HG03558 (cell line): ENCODE data around the gene CELF2.

Experiments
- ATAC-seq: cut with Tn5 transposase; IDR thresholded peaks from one replicate; pipeline ENCODE4 v1.9.1; 2021; ENCODE audit warnings: moderate number of reproducible peaks; ENCODE audit not compliant: unreplicated experiment; ENCODE audit errors: extremely low read depth

Gene CELF2

DNA sequence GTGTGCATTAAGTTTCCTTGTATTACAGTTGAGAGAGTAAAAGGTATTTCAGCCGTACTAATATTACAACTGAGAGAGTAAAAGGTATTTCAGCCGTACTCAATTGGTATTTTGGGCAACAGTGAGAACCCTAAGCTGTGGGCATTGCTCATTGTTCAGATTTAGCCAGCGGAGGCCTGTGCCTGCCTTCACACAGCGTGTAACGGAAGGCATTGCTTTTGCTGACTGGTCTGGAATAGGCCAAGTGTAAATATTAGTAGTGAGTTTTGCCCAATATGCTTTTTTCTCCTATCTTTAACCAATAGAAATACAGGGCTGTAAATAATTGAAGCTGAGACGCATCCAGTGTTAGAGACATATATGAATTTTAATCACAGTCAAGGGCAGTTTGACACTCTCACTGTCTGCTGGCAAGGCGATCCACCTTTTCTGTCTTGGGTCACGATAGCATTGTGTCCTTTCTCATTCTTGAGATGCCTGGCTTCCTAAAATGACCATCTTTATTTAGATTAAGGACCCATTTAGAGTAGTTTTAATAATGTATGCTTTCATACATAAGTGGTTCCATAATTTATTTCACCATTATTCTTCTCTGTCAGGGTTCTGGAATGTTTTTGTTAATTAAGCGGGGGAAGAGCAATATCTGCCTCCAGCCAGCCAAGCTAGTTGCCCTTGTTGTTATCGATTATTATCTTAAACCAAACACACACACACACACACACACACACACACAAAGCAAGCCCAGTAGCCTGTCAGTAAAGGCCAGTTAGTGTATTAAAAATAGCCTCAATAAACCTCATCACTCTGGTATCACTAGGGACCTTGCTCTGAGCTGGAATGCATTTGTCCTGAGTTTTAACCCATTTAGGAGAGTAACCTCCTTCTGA, 130.7 kb downstream of the CELF2 start:
- no peak for ATAC-seq

- no peak for ATAC-seq
Measured at GRCh38 chr10:11149807-11150141, 132.1 kb downstream of the CELF2 start.

DNA sequence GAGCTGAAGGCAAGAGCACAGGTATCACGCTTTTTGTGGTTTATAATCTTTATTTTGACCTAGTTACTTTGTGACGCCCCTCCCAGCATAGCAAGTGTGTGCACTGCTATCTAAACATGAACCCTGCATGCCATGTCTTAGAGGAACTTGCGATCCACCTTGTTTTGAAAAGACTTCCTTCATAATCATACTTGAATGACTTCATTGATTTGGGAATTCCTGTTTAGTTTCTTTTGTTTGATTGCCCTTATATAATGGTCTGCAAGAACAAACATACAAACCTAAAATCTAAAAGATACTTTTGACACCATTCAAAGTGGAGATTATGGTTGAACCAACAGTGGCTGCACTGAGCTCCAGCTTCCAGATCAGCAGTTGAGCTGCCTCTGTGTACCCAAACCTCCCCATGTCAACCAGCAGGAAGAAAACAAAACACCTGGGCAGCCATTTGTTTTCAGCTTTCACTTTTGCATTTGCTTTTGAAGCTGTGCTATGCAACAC, 132.6 kb downstream of the CELF2 start:
- ATAC-seq: no peak

GRCh38 chr10:11150879-11151415, 133.3 kb downstream of the CELF2 start:
- no peak for ATAC-seq

- no peak for ATAC-seq
Measured at GRCh38 chr10:11152801-11153200, 135.1 kb downstream of the CELF2 start.

DNA sequence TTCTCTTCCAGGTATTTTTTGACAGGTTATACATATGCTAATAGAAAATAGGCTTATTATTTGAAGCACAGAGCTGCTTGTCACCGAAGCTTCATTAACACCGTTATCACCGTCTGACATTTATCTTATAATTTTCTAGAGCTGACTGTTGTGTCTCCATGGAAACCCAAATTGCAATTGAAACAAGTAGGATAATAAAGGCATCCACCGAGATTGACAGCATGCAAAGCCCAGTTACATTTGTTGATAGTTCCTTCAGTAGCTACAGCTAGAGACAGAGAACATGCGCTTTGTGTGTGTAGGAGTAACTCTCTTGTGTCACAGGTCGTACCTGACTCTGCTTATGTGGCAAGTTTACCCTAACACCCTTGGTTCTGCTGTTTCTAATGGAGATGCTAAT, 135.6 kb downstream of the CELF2 start:
- ATAC-seq: no peak

DNA sequence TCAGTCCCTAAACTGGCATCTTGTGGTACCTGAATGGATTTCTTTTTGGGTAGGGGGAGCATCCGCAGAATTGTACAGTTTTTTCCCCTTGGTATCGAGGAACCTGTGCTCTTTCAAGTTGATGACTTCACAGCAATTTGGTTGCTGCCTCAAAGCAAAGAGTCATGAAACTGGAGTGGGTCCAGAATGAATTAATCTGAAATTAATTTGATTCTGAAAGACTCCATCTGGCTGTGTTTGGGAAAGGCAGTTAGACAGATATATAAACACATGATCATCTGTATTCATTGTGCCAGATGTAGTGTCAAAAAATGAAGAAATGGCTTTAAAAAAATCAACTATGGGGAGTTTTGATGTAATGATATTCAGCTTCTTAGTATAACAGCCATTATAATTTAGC, 136.1 kb downstream of the CELF2 start:
- no peak for ATAC-seq

GRCh38 chr10:11154333-11154732, 136.7 kb downstream of the CELF2 start:
- no peak for ATAC-seq

GRCh38 chr10:11154849-11155498, 137.3 kb downstream of the CELF2 start:
- ATAC-seq: no peak

DNA sequence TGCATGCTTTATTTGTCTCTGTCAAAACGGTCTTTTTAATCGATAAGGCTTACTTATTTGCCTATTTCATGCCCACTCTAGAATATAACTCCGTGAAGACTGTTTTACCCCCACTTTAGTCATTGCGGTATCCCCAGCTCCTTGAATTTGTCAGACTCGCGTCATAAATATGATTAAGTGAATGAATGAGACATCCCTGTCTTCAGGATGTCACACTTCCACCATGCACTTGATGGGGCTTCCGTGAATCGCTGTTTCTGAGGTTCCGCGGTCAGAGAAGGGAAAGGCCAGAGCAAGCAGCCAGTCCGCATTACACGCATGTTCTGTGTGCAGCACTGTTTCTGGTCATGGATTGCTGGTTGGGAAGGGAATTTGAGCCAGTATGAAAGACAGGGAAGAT, 138.8 kb downstream of the CELF2 start:
- no peak for ATAC-seq

- ATAC-seq: no peak
Measured at GRCh38 chr10:11157292-11158076, 139.8 kb downstream of the CELF2 start.

DNA sequence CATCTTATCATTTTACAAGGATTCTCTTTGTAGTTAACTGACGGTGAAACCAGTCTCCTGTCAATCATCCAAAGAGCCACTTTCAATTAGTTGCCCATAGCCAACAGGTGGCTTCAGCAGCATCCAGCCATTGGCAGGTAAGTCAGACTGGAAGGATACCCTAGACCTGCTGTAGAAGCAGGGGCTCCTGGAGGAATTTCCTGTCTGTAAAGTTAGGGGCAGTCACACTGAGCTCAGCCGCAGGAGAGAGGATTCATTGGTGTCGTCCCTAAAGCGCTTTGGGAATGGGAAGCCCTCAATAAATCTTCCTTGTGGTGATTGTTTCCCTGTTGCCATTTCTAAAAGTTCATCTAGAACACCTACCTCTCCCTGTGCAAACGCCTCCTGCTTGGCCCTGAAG, 140.4 kb downstream of the CELF2 start:
- no peak for ATAC-seq

DNA sequence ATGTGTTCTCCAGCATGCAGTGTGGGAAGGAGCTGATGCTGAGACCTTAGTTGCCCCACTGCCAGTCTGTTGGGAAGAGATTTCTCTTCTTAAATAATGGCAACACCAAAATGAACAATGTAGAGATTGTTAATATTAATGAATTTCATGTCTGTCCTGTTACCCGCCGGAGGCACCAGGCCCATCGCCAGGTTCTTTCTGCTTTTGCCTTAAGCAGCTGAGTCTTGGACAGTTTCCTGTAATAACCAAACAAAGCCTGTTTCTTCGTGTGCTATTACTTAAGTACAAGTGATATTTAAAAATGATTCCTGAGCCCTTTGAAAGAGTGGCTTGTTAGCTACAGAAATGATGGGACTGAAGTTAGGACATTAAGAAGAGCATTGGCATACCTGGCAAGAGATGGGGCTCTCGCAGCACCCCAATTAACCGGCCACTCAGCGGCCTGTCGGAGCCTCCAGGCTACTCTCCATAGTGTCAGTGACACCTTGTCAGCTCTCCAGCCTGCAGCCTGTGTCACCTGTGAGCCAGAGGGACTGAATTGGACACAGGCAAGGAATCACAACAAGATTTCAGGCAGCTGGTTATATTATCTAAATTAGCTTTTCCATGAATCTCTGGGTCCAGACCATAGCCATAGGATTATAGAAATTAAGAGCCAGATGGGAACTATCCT, 142.0 kb downstream of the CELF2 start:
- ATAC-seq: no peak

DNA sequence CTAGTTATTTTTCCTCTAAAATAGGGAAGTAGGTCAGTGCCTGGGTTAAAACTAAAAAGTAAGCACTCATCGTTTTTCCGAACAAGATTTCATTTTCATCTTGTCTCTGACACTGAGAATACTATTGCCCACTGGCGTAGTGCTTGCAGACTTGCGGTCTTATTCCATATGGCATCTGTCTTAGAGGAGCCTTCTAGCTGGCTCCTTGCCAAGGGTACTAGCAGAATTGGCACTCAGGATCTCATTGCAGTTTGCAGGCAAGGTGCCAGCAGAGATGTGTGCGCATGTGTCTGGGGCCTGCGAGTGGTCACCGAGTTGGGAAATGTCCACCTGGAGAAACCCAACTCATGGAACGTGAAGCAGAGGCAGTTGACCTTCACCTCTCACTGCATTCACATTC, 143.4 kb downstream of the CELF2 start:
- no peak for ATAC-seq

- no peak for ATAC-seq
Measured at GRCh38 chr10:11161910-11162309, 144.2 kb downstream of the CELF2 start.

GRCh38 chr10:11162828-11163599, 145.3 kb downstream of the CELF2 start:
- ATAC-seq: peak; percentile 48

DNA sequence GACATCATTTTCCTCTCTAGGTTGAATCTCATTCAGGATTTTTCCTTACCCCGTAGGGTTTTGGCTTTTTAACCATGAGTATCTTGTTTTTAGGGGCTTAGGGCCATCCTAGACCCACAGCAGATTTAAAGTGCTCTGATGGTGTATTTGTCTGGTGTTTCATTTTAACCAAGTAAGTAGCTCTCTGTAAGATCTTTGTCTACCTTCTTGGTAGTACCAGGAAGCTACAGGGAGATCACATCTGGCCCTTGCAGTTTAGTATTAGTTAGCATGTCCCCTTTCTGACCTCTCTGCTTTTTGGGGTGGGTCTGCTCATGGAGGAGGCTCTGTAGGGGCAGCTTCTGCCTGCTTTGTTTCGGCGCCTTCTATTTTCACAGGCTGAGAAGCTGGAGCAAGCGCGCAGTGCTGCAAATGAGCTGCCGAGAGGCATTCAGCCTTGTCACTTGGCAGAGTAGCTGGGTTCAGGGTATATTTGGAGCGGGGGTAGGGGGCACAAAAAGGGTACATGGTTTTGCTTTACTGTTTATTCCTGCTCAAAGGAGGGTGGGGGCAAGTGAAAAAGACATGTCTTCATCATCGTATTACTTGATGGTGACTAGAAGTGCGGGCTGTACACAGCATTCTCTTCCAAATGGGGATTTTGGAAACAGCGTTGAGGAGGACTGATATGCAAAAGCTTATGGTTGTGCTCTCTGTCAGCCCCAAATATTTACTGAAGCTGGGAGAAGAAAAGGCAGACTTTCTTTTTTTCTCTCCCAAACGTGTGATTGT, 146.3 kb downstream of the CELF2 start:
- ATAC-seq: no peak

- ATAC-seq: no peak
Measured at GRCh38 chr10:11164551-11164802, 146.8 kb downstream of the CELF2 start.
